DLD1 (cell line): ENCODE data around the gene MYZAP.

Experiments used
- in situ Hi-C: cut with HindIII; loops from 2 replicates; pipeline ENCODE4 v1.10.0; 2017; ENCODE audit warnings: low sequenced_read_pairs

Gene MYZAP

GRCh38 chr15:57690341-57690966 lies 98.8 kb downstream of the MYZAP start:
- in situ Hi-C loops, result no loop called here

GRCh38 chr15:57691082-57691481 lies 99.4 kb downstream of the MYZAP start:
- in situ Hi-C loops, result no loop called here

GRCh38 chr15:57692709-57693108 lies 101.0 kb downstream of the MYZAP start:
- in situ Hi-C loops, result no loop called here

- in situ Hi-C loops, result no loop called here
These were observed 102.6 kb downstream of the MYZAP start for GRCh38 chr15:57694279-57694678.

- in situ Hi-C loops, result no loop called here
These were observed 104.4 kb downstream of the MYZAP start for GRCh38 chr15:57696146-57696545.

- in situ Hi-C loops, result no loop called here
These were observed 105.9 kb downstream of the MYZAP start for GRCh38 chr15:57697588-57697987.

GRCh38 chr15:57698243-57698642 lies 106.5 kb downstream of the MYZAP start:
- in situ Hi-C loops, result no loop called here

- in situ Hi-C loops, result no loop called here
These were observed 107.3 kb downstream of the MYZAP start for GRCh38 chr15:57698991-57699390.

GRCh38 chr15:57703387-57703786 lies 111.7 kb downstream of the MYZAP start:
- in situ Hi-C loops, result no loop called here

GRCh38 chr15:57704441-57704840 lies 112.7 kb downstream of the MYZAP start:
- in situ Hi-C loops, result no loop called here

- in situ Hi-C loops, result no loop called here
These were observed 114.2 kb downstream of the MYZAP start for GRCh38 chr15:57705746-57706404.

- in situ Hi-C loops, result no loop called here
These were observed 114.9 kb downstream of the MYZAP start, which contains the start of gene POLR2M for GRCh38 chr15:57706405-57707209. POLR2M (plus strand) TSS chr15:57706714; CDS start chr15:57706843, 129 bp downstream.

GRCh38 chr15:57708047-57708446 lies 116.3 kb downstream of the MYZAP start:
- in situ Hi-C loops, result no loop called here

- in situ Hi-C loops, result no loop called here
These were observed 126.6 kb downstream of the MYZAP start for GRCh38 chr15:57718309-57718708.

- in situ Hi-C loops, result no loop called here
These were observed 129.2 kb downstream of the MYZAP start for GRCh38 chr15:57720867-57721266.

- in situ Hi-C loops, result loop anchor here (25.0 kb wide), 1 partner anchor 336 kb away; the partner anchor contains the start of gene ALDH1A2
These were observed 134.7 kb downstream of the MYZAP start for GRCh38 chr15:57726411-57726810.

GRCh38 chr15:57727031-57727430 lies 135.3 kb downstream of the MYZAP start:
- in situ Hi-C loops, result loop anchor here (25.0 kb wide), 1 partner anchor 335 kb away; the partner anchor contains the start of gene ALDH1A2

- in situ Hi-C loops, result loop anchor here (25.0 kb wide), 1 partner anchor 334 kb away; the partner anchor contains the start of gene ALDH1A2
These were observed 136.7 kb downstream of the MYZAP start for GRCh38 chr15:57728436-57728835.

GRCh38 chr15:57730876-57731275 lies 139.2 kb downstream of the MYZAP start:
- in situ Hi-C loops, result loop anchor here (25.0 kb wide), 1 partner anchor 331 kb away; the partner anchor contains the start of gene ALDH1A2

- in situ Hi-C loops, result loop anchor here (25.0 kb wide), 1 partner anchor 331 kb away; the partner anchor contains the start of gene ALDH1A2
These were observed 139.9 kb downstream of the MYZAP start for GRCh38 chr15:57731530-57732103.
